GM18873 (cell line): ENCODE data around the gene COLEC11.

Experiments used
- ATAC-seq: cut with Tn5 transposase; IDR thresholded peaks from one replicate; pipeline ENCODE4 v1.9.1; 2021; ENCODE audit warnings: mild to moderate bottlenecking, moderate library complexity, moderate number of reproducible peaks; ENCODE audit not compliant: unreplicated experiment, low FRiP score

Gene COLEC11

GRCh38 chr2:3666613-3666975 lies 71.7 kb downstream of the COLEC11 start:
- ATAC-seq, result no peak

DNA sequence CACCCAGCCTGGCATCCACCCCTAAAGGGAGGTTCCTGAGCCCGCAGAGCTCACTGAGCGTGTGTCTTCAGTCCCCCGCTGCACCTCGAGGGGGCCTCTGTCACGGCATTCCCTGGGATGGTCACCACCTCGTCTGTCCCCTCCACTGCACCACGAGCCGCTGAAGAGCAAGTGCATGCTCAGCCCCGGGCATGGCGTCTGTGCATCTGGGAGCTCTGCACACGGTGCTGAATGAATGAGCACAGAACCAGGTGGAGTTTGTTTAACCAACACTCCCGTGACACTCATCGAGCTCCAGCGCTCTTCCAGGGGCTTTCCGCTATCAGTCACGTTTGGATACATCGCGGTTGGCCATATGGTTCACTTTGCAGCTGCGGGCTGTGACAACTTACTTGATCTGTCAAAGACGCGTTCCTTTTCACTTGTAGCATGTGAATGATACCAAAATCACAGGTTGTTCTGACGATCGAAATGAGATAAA lies 72.3 kb downstream of the COLEC11 start:
- ATAC-seq, result no peak

- no peak for ATAC-seq
These were observed 74.7 kb downstream of the COLEC11 start for GRCh38 chr2:3669656-3670055.

- no peak for ATAC-seq
These were observed 75.5 kb downstream of the COLEC11 start for GRCh38 chr2:3670376-3670775.

DNA sequence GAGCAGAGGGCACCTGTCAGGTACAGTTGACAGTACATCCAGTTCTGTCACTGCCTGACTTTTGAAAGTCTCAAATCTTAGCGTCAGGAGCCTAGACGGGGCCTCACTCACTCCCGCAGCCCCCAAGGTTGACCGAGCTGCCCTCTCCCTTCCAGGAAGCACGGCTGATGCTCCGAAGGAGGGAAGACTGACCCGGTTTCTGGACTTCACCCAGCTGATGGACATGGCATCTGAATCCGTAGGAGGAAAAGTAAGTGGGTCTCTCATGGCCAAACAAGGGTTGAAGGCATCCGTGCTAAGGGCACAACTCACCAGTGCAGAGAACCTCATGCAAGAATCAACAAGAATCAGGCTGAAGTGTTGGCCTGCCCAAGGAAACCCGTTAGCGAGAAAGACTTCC lies 76.0 kb downstream of the COLEC11 start:
- no peak for ATAC-seq

GRCh38 chr2:3672861-3673678 lies 78.2 kb downstream of the COLEC11 start:
- no peak for ATAC-seq

DNA sequence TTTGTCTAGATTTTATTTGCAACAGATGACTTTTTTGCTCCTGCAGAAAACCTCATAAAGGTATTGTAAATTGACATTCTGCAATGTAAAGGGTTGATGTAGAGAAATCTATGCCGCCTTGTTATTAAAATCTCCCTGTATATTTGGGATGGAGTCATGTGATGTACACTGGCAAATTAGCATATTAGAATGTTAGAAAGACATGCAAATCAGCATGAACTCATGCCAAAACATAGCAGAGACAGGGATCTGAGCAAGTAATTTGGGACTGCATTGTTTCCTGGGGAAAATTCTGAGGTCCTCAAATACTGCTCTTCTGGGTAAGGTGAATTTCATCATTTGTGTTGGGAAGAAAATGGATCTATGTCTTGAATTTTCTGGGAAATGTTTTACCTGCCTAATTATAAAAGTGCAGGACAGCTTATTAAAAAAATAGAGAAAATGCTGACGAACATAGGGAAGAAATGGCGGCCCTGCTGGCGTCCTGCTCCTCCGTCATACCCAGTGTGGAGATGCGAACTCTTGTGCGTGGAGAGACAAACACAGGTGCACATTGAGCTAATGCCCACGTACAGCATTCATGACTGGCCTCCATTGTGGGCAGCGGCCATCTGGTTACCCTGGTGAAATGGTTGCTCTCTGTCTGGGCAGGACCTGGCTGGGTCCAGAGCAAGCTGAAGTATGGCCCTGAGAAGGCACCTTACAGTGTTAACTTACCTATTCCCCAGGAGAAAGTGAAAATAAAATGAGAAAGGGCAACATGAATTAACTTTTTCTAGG lies 79.3 kb downstream of the COLEC11 start:
- ATAC-seq, result no peak

DNA sequence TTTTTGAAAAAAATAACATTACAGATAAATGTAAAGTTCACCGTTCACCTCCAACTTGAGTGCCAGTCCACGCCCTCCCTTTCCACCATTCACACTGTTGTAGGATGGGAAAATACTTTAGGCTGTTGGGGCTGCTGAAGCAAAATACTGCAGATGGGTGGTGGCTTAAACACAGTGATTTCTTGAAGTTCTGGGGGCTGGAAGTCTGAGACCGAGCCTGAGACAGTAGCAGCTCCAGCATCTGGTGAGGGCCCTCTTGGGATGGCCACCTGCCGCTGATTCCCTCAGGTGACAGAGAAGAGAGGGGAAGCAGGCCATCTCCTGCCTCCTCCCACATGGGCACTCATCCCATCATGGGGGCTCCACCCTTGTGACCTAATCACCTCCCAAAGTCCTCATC lies 80.8 kb downstream of the COLEC11 start:
- no peak for ATAC-seq

DNA sequence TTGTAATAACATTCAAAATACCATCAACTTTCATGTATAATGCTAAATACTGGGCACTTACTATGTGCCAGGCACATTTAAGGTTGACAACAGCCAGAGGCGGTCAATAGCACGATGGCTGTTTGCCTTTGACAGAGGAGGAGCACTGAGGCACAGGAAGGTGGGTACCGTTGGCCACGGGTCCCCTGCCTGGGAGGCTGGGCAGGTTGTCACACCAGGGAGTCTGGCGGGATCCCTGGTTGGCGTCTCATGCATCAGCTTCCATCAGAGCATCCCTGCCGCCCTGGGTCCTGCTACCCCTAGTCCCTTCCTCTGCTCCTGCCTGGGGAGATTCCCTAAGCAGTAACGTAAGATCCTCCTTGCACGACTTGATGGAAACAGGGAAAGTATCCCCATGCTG lies 82.5 kb downstream of the COLEC11 start:
- no peak for ATAC-seq

DNA sequence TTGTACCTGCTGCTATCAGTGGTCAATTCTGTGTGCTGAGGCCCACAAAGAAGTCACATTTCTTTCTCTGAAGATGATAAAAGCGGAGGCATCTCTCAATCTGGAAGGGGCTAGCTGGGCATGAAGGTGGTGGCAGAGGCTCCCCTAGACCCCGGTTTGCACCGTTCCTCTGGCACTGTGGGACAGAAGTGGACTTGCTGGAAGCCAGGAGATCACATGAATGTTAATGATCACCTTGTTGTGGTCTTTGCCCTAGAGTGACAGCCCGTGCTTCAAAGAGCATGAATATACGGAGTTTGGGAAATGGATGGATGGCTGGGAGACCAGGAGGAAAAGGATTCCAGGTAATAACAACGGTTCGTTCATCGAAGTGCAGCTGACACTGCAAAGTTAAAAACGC lies 83.3 kb downstream of the COLEC11 start:
- ATAC-seq, result no peak

- no peak for ATAC-seq
These were observed 84.3 kb downstream of the COLEC11 start for GRCh38 chr2:3679180-3679579.

DNA sequence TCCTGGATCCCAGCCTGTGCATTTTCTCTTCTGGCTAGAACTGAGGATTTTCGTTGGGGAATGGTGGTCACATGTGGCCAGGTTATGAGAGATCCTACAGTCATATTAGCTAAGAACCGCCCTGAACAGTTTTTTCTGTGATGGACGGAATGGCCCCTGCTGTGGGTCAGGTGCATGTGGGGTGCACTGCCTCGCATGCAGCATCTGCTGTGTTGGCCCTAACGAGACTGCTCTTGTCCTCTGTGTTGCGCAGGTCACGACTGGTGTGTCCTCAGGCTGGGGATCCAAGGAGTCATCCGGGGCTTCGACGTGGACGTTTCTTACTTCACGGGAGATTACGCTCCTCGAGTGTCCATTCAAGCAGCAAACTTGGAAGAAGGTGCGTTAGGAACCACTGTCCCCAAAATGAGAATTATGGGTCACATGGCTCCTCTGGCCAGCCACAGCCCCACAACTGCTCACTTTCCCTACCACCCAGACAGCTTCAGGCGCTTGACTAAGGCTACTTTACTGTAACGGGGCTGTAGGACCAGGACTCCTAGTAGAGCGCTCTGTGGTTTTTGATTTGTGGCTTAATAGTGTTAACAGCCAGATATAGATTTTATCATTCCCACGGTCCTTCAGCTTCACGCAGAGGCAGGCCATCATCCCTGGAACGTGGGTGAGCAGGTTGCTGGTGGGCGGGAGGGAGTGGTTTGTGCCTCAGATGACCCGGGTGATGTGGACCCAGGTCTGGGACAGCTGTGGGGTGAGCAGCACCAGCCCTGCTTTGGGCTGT lies 84.9 kb downstream of the COLEC11 start:
- no peak for ATAC-seq

DNA sequence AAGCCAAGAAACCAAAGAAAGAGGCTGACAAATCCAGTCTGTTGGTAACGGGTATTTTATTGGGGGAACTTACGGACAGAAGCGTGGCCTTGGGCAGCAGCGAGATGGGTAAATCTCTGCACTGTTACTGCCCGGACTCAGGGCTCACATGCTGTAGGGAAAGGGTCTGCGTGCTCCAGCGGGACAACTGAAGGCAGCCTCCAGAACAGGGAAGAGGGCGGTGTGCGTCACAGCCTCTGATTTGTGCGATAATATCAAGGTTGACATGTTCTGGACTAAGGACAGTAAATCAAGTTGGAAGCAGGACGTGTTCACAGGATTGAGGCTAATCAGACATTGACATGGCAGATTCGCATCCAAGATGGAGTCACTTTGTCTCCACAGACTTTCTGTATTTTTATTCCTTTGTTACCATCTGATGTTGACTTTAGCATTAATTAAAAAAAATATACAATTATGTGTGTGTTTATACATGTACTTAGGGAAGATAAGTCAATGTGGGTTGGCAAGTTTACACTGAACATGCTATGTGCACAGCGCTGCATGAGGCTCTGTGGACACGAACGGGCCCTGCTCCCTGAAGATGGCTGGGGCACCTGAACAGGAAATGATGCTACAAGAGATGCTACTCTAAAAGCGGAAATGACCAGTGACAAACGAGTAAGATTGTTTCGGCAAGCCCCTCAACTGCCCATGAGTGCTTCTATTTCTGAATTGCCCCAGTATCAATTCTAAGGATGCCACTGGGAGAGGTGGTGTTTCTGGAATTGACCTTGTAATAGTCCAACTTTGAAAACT lies 85.8 kb downstream of the COLEC11 start:
- ATAC-seq, result no peak

- no peak for ATAC-seq
These were observed 86.7 kb downstream of the COLEC11 start for GRCh38 chr2:3681625-3682024.

- ATAC-seq, result no peak
These were observed 87.9 kb downstream of the COLEC11 start for GRCh38 chr2:3682811-3683210.

- no peak for ATAC-seq
These were observed 89.0 kb downstream of the COLEC11 start for GRCh38 chr2:3683748-3684454.

DNA sequence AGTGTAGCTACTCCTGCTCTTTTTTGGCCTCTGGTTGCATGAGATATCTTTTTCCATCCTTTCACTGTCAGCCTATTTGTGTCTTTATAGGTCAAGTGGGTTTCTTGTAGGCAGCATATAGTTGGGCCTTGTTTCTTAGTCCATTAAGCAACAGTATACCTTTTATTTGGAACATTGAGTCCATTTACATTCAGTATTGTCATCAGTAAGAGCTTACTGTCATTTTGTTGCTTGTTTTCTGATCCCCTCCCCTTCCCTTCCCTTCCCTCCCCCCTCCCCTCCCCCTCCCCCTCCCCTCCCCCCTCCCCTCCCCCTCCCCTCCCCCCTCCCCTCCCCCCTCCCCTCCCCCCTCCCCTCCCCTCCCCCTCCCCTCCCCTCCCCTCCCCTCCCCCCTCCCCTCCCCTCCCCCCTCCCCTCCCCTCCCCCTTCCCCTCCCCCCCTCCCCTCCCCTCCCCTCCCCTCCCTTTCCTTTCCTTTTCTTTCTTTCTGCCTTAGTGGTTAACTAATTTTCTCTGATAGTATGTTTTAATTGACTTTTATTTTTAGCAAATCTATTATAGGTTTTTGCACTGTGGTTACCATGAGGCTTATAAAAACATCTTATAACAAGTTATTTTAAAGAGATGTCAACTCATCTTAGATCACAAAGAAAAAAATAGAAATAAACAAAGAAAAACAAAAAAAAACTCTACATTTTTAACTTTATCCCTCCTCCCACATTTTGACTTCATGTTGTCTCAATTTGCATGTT lies 95.3 kb downstream of the COLEC11 start:
- ATAC-seq, result no peak

DNA sequence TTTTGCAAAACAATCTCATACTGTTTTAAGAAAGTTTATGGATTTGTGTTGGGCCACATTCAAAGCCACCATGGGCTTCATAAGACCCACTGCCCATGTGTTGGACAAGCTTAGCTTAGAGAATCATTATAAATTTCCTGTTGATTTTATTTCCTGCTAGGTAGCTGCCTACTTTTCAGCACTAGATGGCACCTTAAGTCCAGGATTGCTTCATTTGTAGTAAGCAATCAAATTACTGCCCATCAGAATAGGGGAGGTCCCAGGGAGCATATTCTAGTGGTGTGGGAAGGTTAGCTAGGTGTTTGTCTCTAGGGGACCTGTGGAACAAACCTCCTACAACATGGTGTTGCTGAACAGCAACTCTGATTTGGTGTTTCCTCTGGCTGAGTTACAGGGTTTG lies 97.5 kb downstream of the COLEC11 start:
- ATAC-seq, result no peak
